ENCODE measurements around the gene LAMC3. TPM values are rescaled to one million over a fixed set of nuclear protein-coding genes. Genes with fewer than 3 reads are reported as not detected.

The LAMC3 gene
- total and polyA plus RNA-seq, 2 experiments from 2014 or later: 29.5 to 43.4 TPM

DNA sequence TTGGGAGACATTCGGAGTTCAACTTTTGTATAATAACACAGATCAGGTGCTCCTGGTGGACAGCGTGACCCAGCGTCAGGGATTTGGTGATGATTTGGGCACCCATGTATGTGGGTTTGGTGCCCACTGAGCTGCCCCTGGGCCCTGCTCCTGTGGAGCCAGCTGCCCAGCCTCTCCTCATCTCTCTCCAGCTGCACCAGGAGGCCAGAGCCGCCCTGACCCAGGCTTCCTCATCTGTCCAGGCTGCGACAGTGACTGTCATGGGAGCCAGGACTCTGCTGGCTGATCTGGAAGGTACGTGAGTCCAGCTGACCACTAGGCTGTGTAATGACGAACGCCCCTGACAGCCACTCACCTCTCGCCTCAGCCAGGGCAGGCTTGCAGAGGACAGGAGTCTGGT is 72.9 kb downstream of the LAMC3 start:
- Histone ChIP-seq H3K4me3 (no peak overlapping the region), H3K27ac (no peak overlapping the region), H4K20me1 (ENCODE audit: insufficient read depth, poor library complexity, severe bottlenecking) (no peaks in the 10 kb centered on the region), H3K9me3 (ENCODE audit: low read depth) (no peaks in the 10 kb centered on the region), H3K36me3 (replicated peaks; ENCODE audit: insufficient read depth, low read depth) (no peaks in the 10 kb centered on the region), H3K79me2 (no peaks in the 10 kb centered on the region), H2AFZ (no peak overlapping the region), H3K27me3 (no peaks in the 10 kb centered on the region), H3K4me2 (no peak overlapping the region), H3K9me2 (replicated peaks; ENCODE audit: insufficient read depth) (no peaks in the 10 kb centered on the region), H3K4me1 (ENCODE audit: insufficient read depth) (no peaks in the 10 kb centered on the region)
- 92% methylated on average over 9 of the region's 9 CpGs for WGBS (ENCODE audit: low lambda C conversion rate, missing lambda C conversion rate)
- no peak for DNase-seq (ENCODE audit: low spot score)
- TF ChIP-seq EZH2phosphoT487 (IDR thresholded peaks at IDR 0.05; ENCODE audit: low read depth, severe bottlenecking, unreplicated experiment) (no peak), EZH2 (IDR thresholded peaks at IDR 0.05; ENCODE audit: borderline replicate concordance) (no peak)
- TF ChIP-seq, protein P1, sequence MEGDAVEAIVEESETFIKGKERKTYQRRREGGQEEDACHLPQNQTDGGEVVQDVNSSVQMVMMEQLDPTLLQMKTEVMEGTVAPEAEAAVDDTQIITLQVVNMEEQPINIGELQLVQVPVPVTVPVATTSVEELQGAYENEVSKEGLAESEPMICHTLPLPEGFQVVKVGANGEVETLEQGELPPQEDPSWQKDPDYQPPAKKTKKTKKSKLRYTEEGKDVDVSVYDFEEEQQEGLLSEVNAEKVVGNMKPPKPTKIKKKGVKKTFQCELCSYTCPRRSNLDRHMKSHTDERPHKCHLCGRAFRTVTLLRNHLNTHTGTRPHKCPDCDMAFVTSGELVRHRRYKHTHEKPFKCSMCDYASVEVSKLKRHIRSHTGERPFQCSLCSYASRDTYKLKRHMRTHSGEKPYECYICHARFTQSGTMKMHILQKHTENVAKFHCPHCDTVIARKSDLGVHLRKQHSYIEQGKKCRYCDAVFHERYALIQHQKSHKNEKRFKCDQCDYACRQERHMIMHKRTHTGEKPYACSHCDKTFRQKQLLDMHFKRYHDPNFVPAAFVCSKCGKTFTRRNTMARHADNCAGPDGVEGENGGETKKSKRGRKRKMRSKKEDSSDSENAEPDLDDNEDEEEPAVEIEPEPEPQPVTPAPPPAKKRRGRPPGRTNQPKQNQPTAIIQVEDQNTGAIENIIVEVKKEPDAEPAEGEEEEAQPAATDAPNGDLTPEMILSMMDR (IDR thresholded peaks at IDR 0.05; ENCODE audit: poor library complexity): no peak

DNA sequence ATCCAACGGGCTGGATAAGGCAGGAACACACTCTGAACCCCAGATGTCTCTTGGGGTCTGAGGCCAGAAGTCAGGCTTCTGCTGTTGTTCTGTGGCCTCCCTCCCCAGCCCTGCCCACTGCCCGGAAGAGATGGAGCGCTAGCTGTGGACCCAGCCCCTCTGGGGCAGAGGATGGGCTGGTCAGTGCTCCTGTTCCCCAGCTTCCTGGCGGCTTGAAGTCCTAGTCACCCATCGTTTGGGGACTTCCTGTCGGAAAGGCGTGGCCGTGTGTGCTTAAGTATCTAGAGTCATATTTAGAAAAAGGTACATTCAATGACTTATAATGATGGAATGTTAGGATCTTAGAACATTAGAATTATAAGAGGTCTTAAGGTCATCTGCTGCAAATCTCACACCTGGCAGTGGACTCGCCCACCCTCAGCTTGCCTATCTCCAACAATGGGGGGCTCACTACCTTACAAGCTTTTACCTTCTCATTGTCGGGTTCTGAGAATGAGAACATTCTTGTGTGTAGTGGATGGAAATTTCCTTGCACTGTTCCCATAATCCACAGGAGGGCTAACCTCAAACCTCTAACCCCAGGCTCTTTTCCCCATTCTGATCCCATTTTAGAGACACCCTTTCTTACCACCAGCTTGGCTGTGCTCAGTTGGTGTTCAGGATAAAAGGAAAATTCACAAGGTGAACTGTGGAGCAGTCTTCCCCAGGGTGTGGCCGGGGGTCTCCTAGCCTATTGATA is 74.0 kb downstream of the LAMC3 start:
- Histone ChIP-seq H3K9me3 (ENCODE audit: low read depth) (no peaks in the 10 kb centered on the region), H3K9me2 (replicated peaks; ENCODE audit: insufficient read depth) (no peaks in the 10 kb centered on the region), H3K79me2 (no peaks in the 10 kb centered on the region), H4K20me1 (ENCODE audit: insufficient read depth, poor library complexity, severe bottlenecking) (no peaks in the 10 kb centered on the region), H3K27ac (no peak overlapping the region), H3K4me3 (no peak overlapping the region), H3K27me3 (no peaks in the 10 kb centered on the region), H3K4me1 (ENCODE audit: insufficient read depth) (no peaks in the 10 kb centered on the region), H2AFZ (no peak overlapping the region), H3K4me2 (no peak overlapping the region), H3K36me3 (replicated peaks; ENCODE audit: insufficient read depth, low read depth) (no peaks in the 10 kb centered on the region)
- WGBS (ENCODE audit: low lambda C conversion rate, missing lambda C conversion rate): 83% methylated on average over 10 of the region's 11 CpGs
- no peak for DNase-seq (ENCODE audit: low spot score)
- TF ChIP-seq EZH2phosphoT487 (IDR thresholded peaks at IDR 0.05; ENCODE audit: low read depth, severe bottlenecking, unreplicated experiment) (no peak), EZH2 (IDR thresholded peaks at IDR 0.05; ENCODE audit: borderline replicate concordance) (no peak)
- TF ChIP-seq, protein P1 (IDR thresholded peaks at IDR 0.05; ENCODE audit: poor library complexity): no peak

DNA sequence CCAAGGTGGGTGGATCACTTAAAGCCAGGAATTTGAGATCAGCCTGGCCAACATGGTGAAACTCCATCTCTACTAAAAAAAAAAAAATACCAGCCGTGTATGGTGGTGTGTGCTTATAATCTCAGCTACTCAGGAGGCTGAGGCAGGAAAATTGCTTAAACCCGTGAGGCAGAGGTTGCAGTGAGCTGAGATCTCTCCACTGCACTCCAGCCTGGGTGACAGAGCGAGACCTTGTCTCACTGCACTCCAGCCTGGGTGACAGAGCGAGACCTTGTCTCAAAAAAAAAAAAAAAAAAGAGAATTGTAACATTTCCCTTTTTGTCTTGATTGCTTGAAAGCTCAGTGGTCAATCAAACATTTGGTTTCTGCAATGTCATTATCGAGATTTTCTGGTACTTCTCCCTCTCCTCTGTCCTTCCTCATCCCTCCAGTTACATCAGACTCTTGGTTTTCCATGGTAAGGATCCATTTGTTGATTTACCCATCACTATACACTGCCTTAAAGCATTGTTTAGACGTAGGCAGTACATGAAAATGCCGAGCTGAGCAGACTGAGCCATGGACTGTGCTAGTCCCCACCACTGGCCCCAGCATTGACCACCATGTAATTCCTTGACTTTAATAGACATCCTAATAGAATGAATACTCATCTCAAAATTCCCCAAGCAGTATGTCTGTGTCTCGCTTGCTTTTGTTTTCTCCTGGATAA is 75.8 kb downstream of the LAMC3 start:
- TF ChIP-seq, protein P1 (IDR thresholded peaks at IDR 0.05; ENCODE audit: poor library complexity): no peak
- TF ChIP-seq EZH2 (IDR thresholded peaks at IDR 0.05; ENCODE audit: borderline replicate concordance): no peak
- TF ChIP-seq EZH2phosphoT487 (IDR thresholded peaks at IDR 0.05; ENCODE audit: low read depth, severe bottlenecking, unreplicated experiment): no peak
- H3K4me3 ChIP-seq: no peak overlapping the region
- H2AFZ ChIP-seq: no peak overlapping the region
- H4K20me1 ChIP-seq (ENCODE audit: insufficient read depth, poor library complexity, severe bottlenecking): no peaks in the 10 kb centered on the region
- H3K36me3 ChIP-seq (replicated peaks; ENCODE audit: insufficient read depth, low read depth): no peaks in the 10 kb centered on the region
- H3K4me1 ChIP-seq (ENCODE audit: insufficient read depth): no peaks in the 10 kb centered on the region
- H3K4me2 ChIP-seq: no peak overlapping the region
- H3K27ac ChIP-seq: no peak overlapping the region
- DNase-seq (ENCODE audit: low spot score): no peak
- WGBS (ENCODE audit: low lambda C conversion rate, missing lambda C conversion rate): 83% methylated on average over 8 of the region's 8 CpGs
- no peaks in the 10 kb centered on the region for H3K79me2 ChIP-seq
- no peaks in the 10 kb centered on the region for H3K9me2 ChIP-seq (replicated peaks; ENCODE audit: insufficient read depth)
- no peaks in the 10 kb centered on the region for H3K27me3 ChIP-seq
- no peaks in the 10 kb centered on the region for H3K9me3 ChIP-seq (ENCODE audit: low read depth)
